ENCODE measurements around the gene SBK3. TPM values are rescaled to one million over a fixed set of nuclear protein-coding genes. Genes with fewer than 3 reads are reported as not detected.
A peak's percentile ranks its signal among the peaks of the same experiment; 100 is the strongest.

SBK3 gene
- total RNA-seq, 1 experiment from 2014 or later, result 1.2 TPM

DNA sequence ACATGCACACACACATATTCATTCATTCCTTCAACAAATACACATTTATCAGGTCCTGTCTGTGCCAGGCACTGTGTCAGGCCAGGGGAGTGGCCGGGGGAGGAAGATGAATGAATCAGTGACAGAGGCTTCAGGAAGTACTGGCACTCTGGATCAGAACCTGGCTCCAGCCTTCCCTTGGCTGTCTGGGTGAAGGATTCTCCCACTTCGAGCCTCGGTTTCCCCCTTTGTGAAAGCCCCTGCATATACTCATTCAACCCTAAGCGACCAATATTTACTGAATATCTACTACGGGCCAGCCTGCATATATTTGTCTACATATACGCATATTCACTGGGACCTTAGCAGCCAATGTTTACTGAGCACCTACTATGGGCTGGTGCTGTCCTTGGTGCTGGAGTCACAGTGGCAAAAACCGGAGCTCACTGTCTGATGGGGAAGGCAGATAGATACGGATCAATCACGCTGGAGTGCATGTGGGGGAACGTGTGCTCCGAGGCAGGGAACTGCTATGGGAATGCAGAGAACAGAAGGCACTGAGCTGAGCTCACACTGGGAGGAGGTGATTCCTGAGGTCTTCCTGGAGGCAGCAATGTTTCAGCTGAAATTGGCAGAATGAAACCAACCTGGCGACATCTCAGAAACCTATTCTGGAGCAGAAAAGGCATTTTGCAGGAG lies 35.9 kb upstream of the SBK3 start:
- ChIA-PET POLR2A (interaction anchor here (1.1 to 1.2 kb wide), 2 partner anchors 23 to 73 kb away, joined by 4 read pairs; partner anchors contain the start of gene U2AF2), CTCF (no interaction called here), RAD21 (ENCODE audit: low non-redundant PET in 1 of 2, low total read pairs in 2 of 2, uncharacterized antibody in 2 of 2, unreplicated experiment in 2 of 2) (no interaction called here)
- no TSS peak for BruUV-seq (replicated peaks)
- Histone ChIP-seq H3K4me3 (replicated peaks in 1 of 2; ENCODE audit: low read depth in 1 of 2, low read length in 2 of 2) (peak overlapping the region; percentile 92 to 94), H2AFZ (ENCODE audit: low read depth, low read length, poor library complexity, severe bottlenecking) (no peak overlapping the region), H3K27ac (ENCODE audit: low read depth, low read length) (peak overlapping the region; percentile 40), H3K79me2 (ENCODE audit: insufficient read depth, low read length) (peaks cover 16% of the 10 kb centered on the region), H3K9ac (ENCODE audit: low read length) (peak overlapping the region; percentile 86), H4K20me1 (ENCODE audit: insufficient read depth) (no peaks in the 10 kb centered on the region), H3K9me3 (ENCODE audit: control insufficient read depth in 1 of 2, insufficient read depth in 1 of 2, low read depth in 1 of 2, low read length in 2 of 2) (no peaks in the 10 kb centered on the region), H3K36me3 (ENCODE audit: control insufficient read depth in 1 of 2, insufficient read depth in 2 of 2, low read length in 2 of 2) (no peaks in the 10 kb centered on the region; a peak in 2 of 4 replicates), H3K4me1 (ENCODE audit: control insufficient read depth in 1 of 2, insufficient read depth in 2 of 2, low read length in 2 of 2) (peaks cover 7 to 14% of the 10 kb centered on the region in 2 experiments; a peak in 3 of 4 replicates), H3K4me2 (ENCODE audit: low read length) (peak overlapping the region; percentile 84), H3K27me3 (ENCODE audit: insufficient read depth, low read length) (no peaks in the 10 kb centered on the region), H3K9me2 (ENCODE audit: insufficient read depth) (no peaks in the 10 kb centered on the region)
- ATAC-seq (peak; percentile 58), DNase-seq (ENCODE audit: low read depth, low spot score) (no peak)
- intact Hi-C loops (cut with micrococcal nuclease), result no loop called here
- TF ChIP-seq REST (IDR thresholded peaks at IDR 0.05; ENCODE audit: low read depth) (peak; percentile 99), TCF7L2 (IDR thresholded peaks at IDR 0.05; ENCODE audit: borderline replicate concordance, extremely low read depth, insufficient read depth, insufficient read length) (no peak)

DNA sequence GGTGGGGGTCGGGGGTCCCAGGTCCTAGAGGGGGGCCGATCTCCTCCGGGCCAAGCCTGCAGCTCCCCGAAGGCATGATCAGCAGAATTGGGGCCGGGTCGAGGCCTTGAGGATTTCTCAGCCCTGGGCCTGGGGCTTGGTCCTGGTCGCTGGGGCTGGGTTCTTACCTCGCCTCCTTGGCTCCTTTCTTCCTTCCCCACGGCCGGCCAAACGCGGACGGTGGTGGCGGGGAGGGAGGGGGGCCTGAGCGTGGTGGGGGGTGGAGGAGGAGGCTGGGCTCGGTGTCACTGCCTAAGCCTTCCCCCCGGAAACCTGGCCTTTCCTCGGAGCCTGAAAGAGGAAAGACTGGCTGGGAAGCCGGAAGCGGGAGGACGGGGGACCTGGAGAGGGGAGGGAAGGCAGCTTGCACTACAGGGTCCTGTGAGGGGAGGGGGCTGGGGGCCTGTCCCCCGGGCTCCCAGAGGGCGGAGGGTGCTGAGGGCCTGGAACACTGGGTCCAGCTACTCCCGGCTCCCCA lies 35.3 kb upstream of the SBK3 start, which contains the start of gene ZNF579:
ZNF579 (minus strand) TSS at position 221 of the 517 bp plus-strand sequence. CDS start 1,209 bp downstream, outside the sequence.
- DNase-seq (ENCODE audit: low read depth, low spot score), result peak; percentile 84
- Histone ChIP-seq H4K20me1 (ENCODE audit: insufficient read depth) (no peaks in the 10 kb centered on the region), H3K27ac (ENCODE audit: low read depth, low read length) (peak within 1 kb of the TSS; percentile 78), H3K4me2 (ENCODE audit: low read length) (peak within 1 kb of the TSS; percentile 84), H2AFZ (ENCODE audit: low read depth, low read length, poor library complexity, severe bottlenecking) (no peak within 1 kb of the TSS), H3K9me3 (ENCODE audit: control insufficient read depth in 1 of 2, insufficient read depth in 1 of 2, low read depth in 1 of 2, low read length in 2 of 2) (no peaks in the 10 kb centered on the region), H3K9me2 (ENCODE audit: insufficient read depth) (no peaks in the 10 kb centered on the region), H3K36me3 (ENCODE audit: control insufficient read depth in 1 of 2, insufficient read depth in 2 of 2, low read length in 2 of 2) (no peaks in the 10 kb centered on the region; a peak in 2 of 4 replicates), H3K79me2 (ENCODE audit: insufficient read depth, low read length) (peaks cover 16% of the 10 kb centered on the region), H3K27me3 (ENCODE audit: insufficient read depth, low read length) (no peaks in the 10 kb centered on the region), H3K9ac (ENCODE audit: low read length) (peak within 1 kb of the TSS; percentile 86), H3K4me1 (ENCODE audit: control insufficient read depth in 1 of 2, insufficient read depth in 2 of 2, low read length in 2 of 2) (peaks cover 7 to 14% of the 10 kb centered on the region in 2 experiments; a peak in 3 of 4 replicates), H3K4me3 (replicated peaks in 1 of 2; ENCODE audit: low read depth in 1 of 2, low read length in 2 of 2) (peak within 1 kb of the TSS; percentile 92 to 94)
- ChIA-PET POLR2A (interaction anchor here (1.2 kb wide), 1 partner anchor 74 kb away, joined by 4 read pairs; the partner anchor contains the start of gene U2AF2), RAD21 (ENCODE audit: low non-redundant PET in 1 of 2, low total read pairs in 2 of 2, uncharacterized antibody in 2 of 2, unreplicated experiment in 2 of 2) (no interaction called here), CTCF (no interaction called here)
- peak; percentile 84 for ATAC-seq
- TF ChIP-seq TCF7L2 (IDR thresholded peaks at IDR 0.05; ENCODE audit: borderline replicate concordance, extremely low read depth, insufficient read depth, insufficient read length), result no peak
- TF ChIP-seq MAX (IDR thresholded peaks at IDR 0.05), result peak; percentile 71
- TF ChIP-seq ZFX (IDR thresholded peaks at IDR 0.05), result 0 out of 2 replicates have a peak, but pooled peaks have one; percentile 52
- TF ChIP-seq SIN3A (IDR thresholded peaks at IDR 0.05; ENCODE audit: low read depth), result peak; percentile 51; the same call in 1 of the 2 replicates
- peak; percentile 88 for TF ChIP-seq CBX3 (IDR thresholded peaks at IDR 0.05; ENCODE audit: low read depth)
- TF ChIP-seq SP1 (IDR thresholded peaks at IDR 0.05; ENCODE audit: low read depth), result peak; percentile 58
- peak; percentile 68 for TF ChIP-seq POLR2AphosphoS5 (IDR thresholded peaks at IDR 0.05; ENCODE audit: low read depth, low read length)
- TF ChIP-seq, protein P1, sequence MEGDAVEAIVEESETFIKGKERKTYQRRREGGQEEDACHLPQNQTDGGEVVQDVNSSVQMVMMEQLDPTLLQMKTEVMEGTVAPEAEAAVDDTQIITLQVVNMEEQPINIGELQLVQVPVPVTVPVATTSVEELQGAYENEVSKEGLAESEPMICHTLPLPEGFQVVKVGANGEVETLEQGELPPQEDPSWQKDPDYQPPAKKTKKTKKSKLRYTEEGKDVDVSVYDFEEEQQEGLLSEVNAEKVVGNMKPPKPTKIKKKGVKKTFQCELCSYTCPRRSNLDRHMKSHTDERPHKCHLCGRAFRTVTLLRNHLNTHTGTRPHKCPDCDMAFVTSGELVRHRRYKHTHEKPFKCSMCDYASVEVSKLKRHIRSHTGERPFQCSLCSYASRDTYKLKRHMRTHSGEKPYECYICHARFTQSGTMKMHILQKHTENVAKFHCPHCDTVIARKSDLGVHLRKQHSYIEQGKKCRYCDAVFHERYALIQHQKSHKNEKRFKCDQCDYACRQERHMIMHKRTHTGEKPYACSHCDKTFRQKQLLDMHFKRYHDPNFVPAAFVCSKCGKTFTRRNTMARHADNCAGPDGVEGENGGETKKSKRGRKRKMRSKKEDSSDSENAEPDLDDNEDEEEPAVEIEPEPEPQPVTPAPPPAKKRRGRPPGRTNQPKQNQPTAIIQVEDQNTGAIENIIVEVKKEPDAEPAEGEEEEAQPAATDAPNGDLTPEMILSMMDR (IDR thresholded peaks at IDR 0.05 in 2 of 3, conservative IDR thresholded peaks at IDR 0.05 in 1 of 3; ENCODE audit: borderline replicate concordance in 1 of 3, insufficient read depth in 1 of 3, low read depth in 2 of 3, low read length in 2 of 3), result no peak
- no peak for TF ChIP-seq FOSL1 (IDR thresholded peaks at IDR 0.05; ENCODE audit: low read depth)
- no peak for TF ChIP-seq POLR2A (IDR thresholded peaks at IDR 0.05; ENCODE audit: borderline replicate concordance, extremely low read depth, insufficient read depth, insufficient read length)
- TF ChIP-seq YY1 (IDR thresholded peaks at IDR 0.05; ENCODE audit: extremely low read depth, insufficient replicate concordance, low read depth, low read length), result peak; percentile 84
- TF ChIP-seq SRF (IDR thresholded peaks at IDR 0.05; ENCODE audit: low read depth), result 0 out of 2 replicates have a peak, but pooled peaks have one; percentile 49
- BruUV-seq (replicated peaks), result no TSS peak
- intact Hi-C loops (cut with micrococcal nuclease), result no loop called here

All from HCT116 (cell line).